ENCODE results near the gene SHFL.

DNA sequence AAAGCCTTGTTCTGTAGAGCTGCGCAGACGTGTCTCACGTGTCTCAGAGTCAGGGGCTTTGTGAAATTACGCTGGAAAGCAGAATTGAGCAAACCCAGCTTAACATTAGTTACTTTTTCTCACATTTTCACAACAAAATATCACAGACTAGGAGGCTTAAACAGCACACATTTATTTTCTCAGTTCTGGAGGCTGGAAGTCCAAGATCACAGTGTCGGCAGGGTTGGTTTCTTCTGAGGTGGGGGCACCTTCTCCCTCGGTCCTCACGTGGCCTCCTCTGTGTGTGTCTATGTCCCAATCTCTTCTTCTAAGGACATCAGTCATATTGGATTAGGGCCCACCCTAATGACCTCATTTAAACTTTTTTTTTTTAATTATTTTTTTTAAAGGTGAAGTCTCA lies 38.3 kb downstream of the SHFL start:
- TF ChIP-seq POLR2AphosphoS5 (IDR thresholded peaks at IDR 0.05) (no peak), RAD21 (conservative IDR thresholded peaks at IDR 0.05) (no peak), EP300 (conservative IDR thresholded peaks at IDR 0.05; ENCODE audit: poor library complexity, severe bottlenecking) (no peak), EZH2 (IDR thresholded peaks at IDR 0.05; ENCODE audit: borderline replicate concordance, insufficient read depth, low read length, poor library complexity, severe bottlenecking) (no peak)
- TF ChIP-seq, protein P1, sequence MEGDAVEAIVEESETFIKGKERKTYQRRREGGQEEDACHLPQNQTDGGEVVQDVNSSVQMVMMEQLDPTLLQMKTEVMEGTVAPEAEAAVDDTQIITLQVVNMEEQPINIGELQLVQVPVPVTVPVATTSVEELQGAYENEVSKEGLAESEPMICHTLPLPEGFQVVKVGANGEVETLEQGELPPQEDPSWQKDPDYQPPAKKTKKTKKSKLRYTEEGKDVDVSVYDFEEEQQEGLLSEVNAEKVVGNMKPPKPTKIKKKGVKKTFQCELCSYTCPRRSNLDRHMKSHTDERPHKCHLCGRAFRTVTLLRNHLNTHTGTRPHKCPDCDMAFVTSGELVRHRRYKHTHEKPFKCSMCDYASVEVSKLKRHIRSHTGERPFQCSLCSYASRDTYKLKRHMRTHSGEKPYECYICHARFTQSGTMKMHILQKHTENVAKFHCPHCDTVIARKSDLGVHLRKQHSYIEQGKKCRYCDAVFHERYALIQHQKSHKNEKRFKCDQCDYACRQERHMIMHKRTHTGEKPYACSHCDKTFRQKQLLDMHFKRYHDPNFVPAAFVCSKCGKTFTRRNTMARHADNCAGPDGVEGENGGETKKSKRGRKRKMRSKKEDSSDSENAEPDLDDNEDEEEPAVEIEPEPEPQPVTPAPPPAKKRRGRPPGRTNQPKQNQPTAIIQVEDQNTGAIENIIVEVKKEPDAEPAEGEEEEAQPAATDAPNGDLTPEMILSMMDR (IDR thresholded peaks at IDR 0.05; ENCODE audit: poor library complexity, severe bottlenecking): no peak

Measured in neural cell (in vitro differentiated cells).